ENCODE results near the gene PVALEF.

PVALEF gene

DNA sequence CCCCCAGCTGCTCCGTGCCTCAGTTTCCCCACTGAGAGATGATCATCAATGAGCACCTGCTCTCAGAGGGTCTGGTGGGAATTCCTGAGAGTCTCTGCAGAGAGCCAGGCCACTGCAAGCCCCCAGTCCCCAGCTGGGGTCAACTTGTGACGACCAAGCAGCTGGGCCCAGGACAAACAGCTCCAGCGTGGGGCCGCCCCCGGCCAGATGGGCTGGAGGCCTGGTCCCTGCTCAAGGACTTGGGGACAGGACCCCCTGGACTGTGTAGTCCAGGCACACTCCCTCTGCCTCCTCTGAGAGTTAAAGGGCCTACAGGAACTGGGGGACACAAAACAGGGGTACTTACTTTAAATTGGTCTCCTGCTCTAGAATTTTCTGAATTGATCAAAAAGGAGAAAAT is 17.3 kb downstream of the PVALEF start:
- H3K4me3 ChIP-seq (ENCODE audit: low read length): no peak overlapping the region
- no peak for TF ChIP-seq EZH2 (optimal IDR thresholded peaks at IDR 0.05; ENCODE audit: low read depth, low read length)
- no peak overlapping the region for H3K27ac ChIP-seq (ENCODE audit: low read length)
- H3K79me2 ChIP-seq (ENCODE audit: low read length): no peaks in the 10 kb centered on the region
- peaks cover 80% of the 10 kb centered on the region for H3K27me3 ChIP-seq (replicated peaks; ENCODE audit: insufficient read depth, low read length)
- no peaks in the 10 kb centered on the region for H3K36me3 ChIP-seq (replicated peaks; ENCODE audit: insufficient read depth, low read length)
- no peak overlapping the region for H3K9ac ChIP-seq (ENCODE audit: low read length)
- H3K4me2 ChIP-seq (ENCODE audit: low read depth, low read length): no peak overlapping the region
- DNase-seq: no peak
- no peaks in the 10 kb centered on the region for H3K4me1 ChIP-seq (ENCODE audit: low read length)
- H3F3A ChIP-seq (ENCODE audit: insufficient read depth, low read length): no peaks in the 10 kb centered on the region
- H3K9me2 ChIP-seq (replicated peaks; ENCODE audit: insufficient read depth, low read length): no peaks in the 10 kb centered on the region
- no peak overlapping the region for H2AFZ ChIP-seq (ENCODE audit: low read length)
- no peaks in the 10 kb centered on the region for H4K20me1 ChIP-seq (ENCODE audit: insufficient read depth, low read length)
- no peaks in the 10 kb centered on the region for H3K9me3 ChIP-seq (replicated peaks; ENCODE audit: insufficient read depth, low read length)

DNA sequence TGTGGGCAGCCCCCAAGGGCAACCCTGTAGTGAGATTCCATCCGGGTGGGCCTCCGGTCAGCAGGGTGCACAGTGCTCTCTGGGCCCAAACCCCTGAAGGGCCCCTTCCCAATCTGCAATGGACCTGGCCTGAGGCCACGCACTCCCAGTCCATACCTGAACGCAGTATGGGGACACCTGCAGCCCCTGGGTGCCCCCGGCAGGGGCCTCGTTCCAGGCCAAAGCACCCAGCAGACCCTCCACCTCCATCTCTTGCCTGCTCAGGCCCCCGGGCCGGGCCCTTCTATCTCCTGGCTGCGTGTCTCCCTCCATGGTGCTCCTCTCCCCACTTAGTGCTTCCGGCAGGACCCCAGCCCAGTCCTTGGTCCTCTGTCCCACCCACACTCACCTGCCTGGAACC is 18.0 kb downstream of the PVALEF start:
- Histone ChIP-seq H3K4me3 (ENCODE audit: low read length) (no peak overlapping the region), H3K27me3 (replicated peaks; ENCODE audit: insufficient read depth, low read length) (peaks cover 72% of the 10 kb centered on the region), H3K9ac (ENCODE audit: low read length) (no peak overlapping the region), H3K79me2 (ENCODE audit: low read length) (no peaks in the 10 kb centered on the region), H4K20me1 (ENCODE audit: insufficient read depth, low read length) (no peaks in the 10 kb centered on the region), H3K4me2 (ENCODE audit: low read depth, low read length) (no peak overlapping the region), H3K9me3 (replicated peaks; ENCODE audit: insufficient read depth, low read length) (no peaks in the 10 kb centered on the region), H2AFZ (ENCODE audit: low read length) (no peak overlapping the region), H3K4me1 (ENCODE audit: low read length) (no peaks in the 10 kb centered on the region), H3F3A (ENCODE audit: insufficient read depth, low read length) (no peaks in the 10 kb centered on the region), H3K9me2 (replicated peaks; ENCODE audit: insufficient read depth, low read length) (no peaks in the 10 kb centered on the region), H3K27ac (ENCODE audit: low read length) (no peak overlapping the region), H3K36me3 (replicated peaks; ENCODE audit: insufficient read depth, low read length) (no peaks in the 10 kb centered on the region)
- TF ChIP-seq, protein P1, sequence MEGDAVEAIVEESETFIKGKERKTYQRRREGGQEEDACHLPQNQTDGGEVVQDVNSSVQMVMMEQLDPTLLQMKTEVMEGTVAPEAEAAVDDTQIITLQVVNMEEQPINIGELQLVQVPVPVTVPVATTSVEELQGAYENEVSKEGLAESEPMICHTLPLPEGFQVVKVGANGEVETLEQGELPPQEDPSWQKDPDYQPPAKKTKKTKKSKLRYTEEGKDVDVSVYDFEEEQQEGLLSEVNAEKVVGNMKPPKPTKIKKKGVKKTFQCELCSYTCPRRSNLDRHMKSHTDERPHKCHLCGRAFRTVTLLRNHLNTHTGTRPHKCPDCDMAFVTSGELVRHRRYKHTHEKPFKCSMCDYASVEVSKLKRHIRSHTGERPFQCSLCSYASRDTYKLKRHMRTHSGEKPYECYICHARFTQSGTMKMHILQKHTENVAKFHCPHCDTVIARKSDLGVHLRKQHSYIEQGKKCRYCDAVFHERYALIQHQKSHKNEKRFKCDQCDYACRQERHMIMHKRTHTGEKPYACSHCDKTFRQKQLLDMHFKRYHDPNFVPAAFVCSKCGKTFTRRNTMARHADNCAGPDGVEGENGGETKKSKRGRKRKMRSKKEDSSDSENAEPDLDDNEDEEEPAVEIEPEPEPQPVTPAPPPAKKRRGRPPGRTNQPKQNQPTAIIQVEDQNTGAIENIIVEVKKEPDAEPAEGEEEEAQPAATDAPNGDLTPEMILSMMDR (IDR thresholded peaks at IDR 0.05; ENCODE audit: low read length): no peak
- no peak for TF ChIP-seq EZH2phosphoT487 (IDR thresholded peaks at IDR 0.05; ENCODE audit: low read length)
- TF ChIP-seq EZH2 (optimal IDR thresholded peaks at IDR 0.05; ENCODE audit: low read depth, low read length): no peak
- no peak for DNase-seq

DNA sequence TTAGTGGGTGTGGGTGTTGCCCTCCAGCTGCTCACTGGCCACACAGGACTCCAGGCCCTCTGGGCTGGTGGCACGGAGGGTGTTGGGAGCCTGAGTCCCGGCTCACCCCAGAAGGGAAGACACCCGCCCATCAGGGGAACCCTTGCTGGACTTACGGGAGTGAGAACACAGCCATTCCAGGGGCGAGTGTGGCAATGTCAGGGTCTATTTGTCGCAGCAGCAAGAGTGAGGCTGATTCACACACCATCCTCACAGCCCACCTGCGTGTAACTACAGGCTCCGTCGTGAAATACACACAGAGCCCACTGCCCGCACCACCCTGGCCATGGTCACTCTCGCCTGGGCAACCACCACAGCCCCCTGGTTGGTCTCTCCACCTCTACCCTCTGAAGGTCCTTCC is 18.5 kb downstream of the PVALEF start:
- no peaks in the 10 kb centered on the region for H3K79me2 ChIP-seq (ENCODE audit: low read length)
- H3K4me2 ChIP-seq (ENCODE audit: low read depth, low read length): no peak overlapping the region
- H2AFZ ChIP-seq (ENCODE audit: low read length): no peak overlapping the region
- H3K27ac ChIP-seq (ENCODE audit: low read length): no peak overlapping the region
- H3K4me3 ChIP-seq (ENCODE audit: low read length): no peak overlapping the region
- H3F3A ChIP-seq (ENCODE audit: insufficient read depth, low read length): no peaks in the 10 kb centered on the region
- no peak overlapping the region for H3K9ac ChIP-seq (ENCODE audit: low read length)
- H3K9me2 ChIP-seq (replicated peaks; ENCODE audit: insufficient read depth, low read length): no peaks in the 10 kb centered on the region
- no peaks in the 10 kb centered on the region for H4K20me1 ChIP-seq (ENCODE audit: insufficient read depth, low read length)
- no peaks in the 10 kb centered on the region for H3K4me1 ChIP-seq (ENCODE audit: low read length)
- no peaks in the 10 kb centered on the region for H3K9me3 ChIP-seq (replicated peaks; ENCODE audit: insufficient read depth, low read length)
- DNase-seq: no peak
- peaks cover 67% of the 10 kb centered on the region for H3K27me3 ChIP-seq (replicated peaks; ENCODE audit: insufficient read depth, low read length)
- H3K36me3 ChIP-seq (replicated peaks; ENCODE audit: insufficient read depth, low read length): no peaks in the 10 kb centered on the region
- no peak for TF ChIP-seq EZH2phosphoT487 (IDR thresholded peaks at IDR 0.05; ENCODE audit: low read length)
- TF ChIP-seq EZH2 (optimal IDR thresholded peaks at IDR 0.05; ENCODE audit: low read depth, low read length): no peak
- TF ChIP-seq, protein P1 (IDR thresholded peaks at IDR 0.05; ENCODE audit: low read length): no peak

DNA sequence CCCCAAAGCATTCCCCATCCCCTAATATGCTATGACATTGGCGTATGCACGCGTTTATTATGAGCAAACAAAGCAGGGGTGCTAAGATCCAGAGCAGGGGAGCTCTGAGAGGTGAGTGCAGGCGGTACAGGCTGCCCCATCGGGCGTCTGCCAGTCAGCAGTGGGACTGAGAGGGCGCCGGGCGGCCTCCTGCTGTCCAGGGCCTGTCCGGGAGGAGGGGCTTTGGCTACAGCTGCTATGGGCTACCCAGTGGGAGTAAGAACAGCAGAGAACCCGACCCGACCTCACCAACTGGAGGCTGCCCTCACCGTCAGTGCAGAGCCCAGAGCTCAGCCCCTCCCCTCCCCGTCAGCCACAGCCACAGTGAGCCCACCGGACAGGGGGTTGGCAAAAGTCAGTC is 19.2 kb downstream of the PVALEF start:
- DNase-seq: no peak
- no peaks in the 10 kb centered on the region for H3F3A ChIP-seq (ENCODE audit: insufficient read depth, low read length)
- no peaks in the 10 kb centered on the region for H3K36me3 ChIP-seq (replicated peaks; ENCODE audit: insufficient read depth, low read length)
- H3K79me2 ChIP-seq (ENCODE audit: low read length): no peaks in the 10 kb centered on the region
- no peak overlapping the region for H3K4me3 ChIP-seq (ENCODE audit: low read length)
- no peak overlapping the region for H3K27ac ChIP-seq (ENCODE audit: low read length)
- H4K20me1 ChIP-seq (ENCODE audit: insufficient read depth, low read length): no peaks in the 10 kb centered on the region
- H3K9me2 ChIP-seq (replicated peaks; ENCODE audit: insufficient read depth, low read length): no peaks in the 10 kb centered on the region
- peaks cover 60% of the 10 kb centered on the region for H3K27me3 ChIP-seq (replicated peaks; ENCODE audit: insufficient read depth, low read length)
- no peak overlapping the region for H3K9ac ChIP-seq (ENCODE audit: low read length)
- H3K4me2 ChIP-seq (ENCODE audit: low read depth, low read length): no peak overlapping the region
- no peaks in the 10 kb centered on the region for H3K9me3 ChIP-seq (replicated peaks; ENCODE audit: insufficient read depth, low read length)
- no peaks in the 10 kb centered on the region for H3K4me1 ChIP-seq (ENCODE audit: low read length)
- TF ChIP-seq EZH2phosphoT487 (IDR thresholded peaks at IDR 0.05; ENCODE audit: low read length): no peak
- TF ChIP-seq EZH2 (optimal IDR thresholded peaks at IDR 0.05; ENCODE audit: low read depth, low read length): no peak
- TF ChIP-seq, protein P1 (IDR thresholded peaks at IDR 0.05; ENCODE audit: low read length): no peak
- no peak overlapping the region for H2AFZ ChIP-seq (ENCODE audit: low read length)

All from MM.1S (cell line).